ENCODE results near the gene ZBTB7A.

The ZBTB7A gene

GRCh38 chr19:4066682-4067395 lies at the start of gene ZBTB7A:
ZBTB7A (minus strand) TSS chr19:4066899; CDS start chr19:4055232, 11,667 bp downstream.
- DNase-seq, result peak; percentile 96

- DNase-seq, result no peak
Measured at GRCh38 chr19:4115818-4116385, 49.2 kb upstream of the ZBTB7A start.

- DNase-seq, result peak; percentile 35
Measured at GRCh38 chr19:4115050-4115817, 48.5 kb upstream of the ZBTB7A start.

- DNase-seq, result no peak
Measured at GRCh38 chr19:4114181-4114580, 47.5 kb upstream of the ZBTB7A start.

- DNase-seq, result no peak
Measured at GRCh38 chr19:4113398-4114088, 46.8 kb upstream of the ZBTB7A start.

- no peak for DNase-seq
Measured at GRCh38 chr19:4112367-4112766, 45.7 kb upstream of the ZBTB7A start.

GRCh38 chr19:4109626-4109945 lies 42.9 kb upstream of the ZBTB7A start:
- DNase-seq, result no peak

- DNase-seq, result peak; percentile 76
Measured at GRCh38 chr19:4108767-4109625, 42.3 kb upstream of the ZBTB7A start.

GRCh38 chr19:4103080-4103433 lies 36.4 kb upstream of the ZBTB7A start:
- no peak for DNase-seq

- no peak for DNase-seq
Measured at GRCh38 chr19:4102339-4103079, 35.8 kb upstream of the ZBTB7A start.

GRCh38 chr19:4101496-4101770 lies 34.7 kb upstream of the ZBTB7A start:
- no peak for DNase-seq

- no peak for DNase-seq
Measured at GRCh38 chr19:4100647-4101495, 34.2 kb upstream of the ZBTB7A start.

GRCh38 chr19:4099041-4099764 lies 32.5 kb upstream of the ZBTB7A start:
- DNase-seq, result no peak

GRCh38 chr19:4098493-4098892 lies 31.8 kb upstream of the ZBTB7A start:
- no peak for DNase-seq

GRCh38 chr19:4097501-4097900 lies 30.8 kb upstream of the ZBTB7A start:
- no peak for DNase-seq

- no peak for DNase-seq
Measured at GRCh38 chr19:4096049-4096892, 29.6 kb upstream of the ZBTB7A start.

- no peak for DNase-seq
Measured at GRCh38 chr19:4095488-4095844, 28.8 kb upstream of the ZBTB7A start.

GRCh38 chr19:4094761-4095487 lies 28.2 kb upstream of the ZBTB7A start:
- no peak for DNase-seq

- DNase-seq, result no peak
Measured at GRCh38 chr19:4094291-4094690, 27.6 kb upstream of the ZBTB7A start.

All from hematopoietic multipotent progenitor cell treated with erythropoietin and hydrocortisone succinate and interleukin-3 and kit ligand, for 6 days (in vitro differentiated cells).